ENCODE data around the gene SNX5. TPM values are rescaled to one million over a fixed set of nuclear protein-coding genes. Genes with fewer than 3 reads are reported as not detected.

Gene SNX5
- total RNA-seq, 1 experiment from 2014 or later = 188 TPM

- no peaks in the 10 kb centered on the region for H3K36me3 ChIP-seq (ENCODE audit: insufficient read depth, low read length, poor library complexity, severe bottlenecking)
- no TSS peak for BruUV-seq (replicated peaks)
- no peaks in the 10 kb centered on the region for H3K27me3 ChIP-seq (replicated peaks; ENCODE audit: insufficient read depth, low read depth, low read length, poor library complexity)
- no peaks in the 10 kb centered on the region for H3K9me3 ChIP-seq (ENCODE audit: low read depth, low read length, poor library complexity, severe bottlenecking)
- peaks cover 7% of the 10 kb centered on the region for H3K4me1 ChIP-seq (ENCODE audit: insufficient read depth, low read length, poor library complexity, severe bottlenecking)
- no peak overlapping the region for H3K27ac ChIP-seq (ENCODE audit: low read depth, low read length, poor library complexity, severe bottlenecking)
- TF ChIP-seq CTCF (conservative IDR thresholded peaks at IDR 0.05; ENCODE audit: low read depth, low read length) (peak; percentile 88), EZH2 (IDR thresholded peaks at IDR 0.05; ENCODE audit: borderline replicate concordance, low read depth, low read length, poor library complexity, severe bottlenecking) (no peak)
- CTCF ChIA-PET = no interaction called here
- POLR2A ChIA-PET (ENCODE audit: low non-redundant PET) = no interaction called here
- H3K4me3 ChIP-seq (ENCODE audit: low read depth, low read length, poor library complexity, severe bottlenecking) = no peak overlapping the region
- intact Hi-C loops (cut with micrococcal nuclease; ENCODE audit: unreplicated experiment) = loop anchor here (2.0 to 10.0 kb wide), 5 partner anchors 214 to 1096 kb away; partner anchors contain the start of gene RRBP1
- DNase-seq (ENCODE audit: low spot score) = peak; percentile 73
Observed at GRCh38 chr20:17898548-17898994, 70.0 kb downstream of the SNX5 start.

- H3K27me3 ChIP-seq (replicated peaks; ENCODE audit: insufficient read depth, low read depth, low read length, poor library complexity) = no peaks in the 10 kb centered on the region
- ChIA-PET CTCF (interaction anchor here (0.8 kb wide), 1 partner anchor 361 kb away, joined by 7 read pairs; no protein-coding TSS in a partner anchor), POLR2A (ENCODE audit: low non-redundant PET) (no interaction called here)
- TF ChIP-seq CTCF (conservative IDR thresholded peaks at IDR 0.05; ENCODE audit: low read depth, low read length) = no peak
- no peak for TF ChIP-seq EZH2 (IDR thresholded peaks at IDR 0.05; ENCODE audit: borderline replicate concordance, low read depth, low read length, poor library complexity, severe bottlenecking)
- no peaks in the 10 kb centered on the region for H3K9me3 ChIP-seq (ENCODE audit: low read depth, low read length, poor library complexity, severe bottlenecking)
- no peak for DNase-seq (ENCODE audit: low spot score)
- intact Hi-C loops (cut with micrococcal nuclease; ENCODE audit: unreplicated experiment) = loop anchor here (2.0 to 10.0 kb wide), 5 partner anchors 213 to 1095 kb away; partner anchors contain the start of gene RRBP1
- no peak overlapping the region for H3K4me3 ChIP-seq (ENCODE audit: low read depth, low read length, poor library complexity, severe bottlenecking)
- no peaks in the 10 kb centered on the region for H3K36me3 ChIP-seq (ENCODE audit: insufficient read depth, low read length, poor library complexity, severe bottlenecking)
- H3K4me1 ChIP-seq (ENCODE audit: insufficient read depth, low read length, poor library complexity, severe bottlenecking) = peaks cover 7% of the 10 kb centered on the region
- BruUV-seq (replicated peaks) = no TSS peak
- H3K27ac ChIP-seq (ENCODE audit: low read depth, low read length, poor library complexity, severe bottlenecking) = no peak overlapping the region
Observed at GRCh38 chr20:17897566-17898307, 70.9 kb downstream of the SNX5 start.

GRCh38 chr20:17896771-17897369 lies 71.7 kb downstream of the SNX5 start:
- no peak for TF ChIP-seq EZH2 (IDR thresholded peaks at IDR 0.05; ENCODE audit: borderline replicate concordance, low read depth, low read length, poor library complexity, severe bottlenecking)
- no peak for TF ChIP-seq CTCF (conservative IDR thresholded peaks at IDR 0.05; ENCODE audit: low read depth, low read length)
- H3K4me1 ChIP-seq (ENCODE audit: insufficient read depth, low read length, poor library complexity, severe bottlenecking) = peaks cover 7% of the 10 kb centered on the region
- no TSS peak for BruUV-seq (replicated peaks)
- ChIA-PET CTCF (interaction anchor here (1.2 kb wide), 1 partner anchor 360 kb away, joined by 3 read pairs; no protein-coding TSS in a partner anchor), POLR2A (ENCODE audit: low non-redundant PET) (no interaction called here)
- no peak for DNase-seq (ENCODE audit: low spot score)
- no peaks in the 10 kb centered on the region for H3K9me3 ChIP-seq (ENCODE audit: low read depth, low read length, poor library complexity, severe bottlenecking)
- H3K27ac ChIP-seq (ENCODE audit: low read depth, low read length, poor library complexity, severe bottlenecking) = no peak overlapping the region
- H3K27me3 ChIP-seq (replicated peaks; ENCODE audit: insufficient read depth, low read depth, low read length, poor library complexity) = no peaks in the 10 kb centered on the region
- H3K36me3 ChIP-seq (ENCODE audit: insufficient read depth, low read length, poor library complexity, severe bottlenecking) = no peaks in the 10 kb centered on the region
- intact Hi-C loops (cut with micrococcal nuclease; ENCODE audit: unreplicated experiment) = loop anchor here (5.0 to 10.0 kb wide), 4 partner anchors 212 to 1095 kb away; partner anchors contain the start of gene RRBP1
- H3K4me3 ChIP-seq (ENCODE audit: low read depth, low read length, poor library complexity, severe bottlenecking) = no peak overlapping the region
